GM18508 (cell line): ENCODE data around the gene RPS19BP1.
A peak's percentile ranks its signal among the peaks of the same experiment; 100 is the strongest.
"Not testable (repeated sequence)": the region's sequence is repeated elsewhere in the genome, so short reads cannot be mapped to it uniquely, and the experiment has no call there.

Experiments
- ATAC-seq: cut with Tn5 transposase; IDR thresholded peaks from one replicate; pipeline ENCODE4 v1.9.1; 2021; ENCODE audit warnings: moderate number of reproducible peaks; ENCODE audit not compliant: insufficient read depth, unreplicated experiment

RPS19BP1 gene

GRCh38 chr22:39530116-39530515 lies 2.4 kb downstream of the RPS19BP1 start:
- no peak for ATAC-seq

- no peak for ATAC-seq
Measured at GRCh38 chr22:39529487-39529851, 3.1 kb downstream of the RPS19BP1 start.

GRCh38 chr22:39528681-39529486 lies 3.7 kb downstream of the RPS19BP1 start:
- ATAC-seq, result no peak

- ATAC-seq, result no peak
Measured at GRCh38 chr22:39528080-39528661, 4.4 kb downstream of the RPS19BP1 start.

GRCh38 chr22:39527481-39527961 lies 5.0 kb downstream of the RPS19BP1 start:
- ATAC-seq, result no peak

- no peak for ATAC-seq
Measured at GRCh38 chr22:39526736-39527171, 5.8 kb downstream of the RPS19BP1 start.

DNA sequence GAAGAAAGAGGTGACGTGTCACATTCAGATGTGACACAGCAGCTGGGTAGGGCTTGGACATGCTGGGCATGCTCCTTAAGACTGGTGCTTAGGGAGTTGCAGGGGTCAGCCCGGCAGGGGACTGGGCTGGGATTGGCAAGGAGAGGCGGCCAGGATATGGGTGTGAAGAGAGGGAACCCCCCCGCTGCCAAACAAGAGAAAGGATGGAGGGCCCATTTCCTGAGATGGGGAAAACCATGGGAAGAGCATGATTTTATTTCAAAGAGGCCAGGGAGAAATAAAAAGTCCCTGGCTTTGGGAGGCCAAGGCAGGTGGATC lies 6.9 kb downstream of the RPS19BP1 start:
- no peak for ATAC-seq

DNA sequence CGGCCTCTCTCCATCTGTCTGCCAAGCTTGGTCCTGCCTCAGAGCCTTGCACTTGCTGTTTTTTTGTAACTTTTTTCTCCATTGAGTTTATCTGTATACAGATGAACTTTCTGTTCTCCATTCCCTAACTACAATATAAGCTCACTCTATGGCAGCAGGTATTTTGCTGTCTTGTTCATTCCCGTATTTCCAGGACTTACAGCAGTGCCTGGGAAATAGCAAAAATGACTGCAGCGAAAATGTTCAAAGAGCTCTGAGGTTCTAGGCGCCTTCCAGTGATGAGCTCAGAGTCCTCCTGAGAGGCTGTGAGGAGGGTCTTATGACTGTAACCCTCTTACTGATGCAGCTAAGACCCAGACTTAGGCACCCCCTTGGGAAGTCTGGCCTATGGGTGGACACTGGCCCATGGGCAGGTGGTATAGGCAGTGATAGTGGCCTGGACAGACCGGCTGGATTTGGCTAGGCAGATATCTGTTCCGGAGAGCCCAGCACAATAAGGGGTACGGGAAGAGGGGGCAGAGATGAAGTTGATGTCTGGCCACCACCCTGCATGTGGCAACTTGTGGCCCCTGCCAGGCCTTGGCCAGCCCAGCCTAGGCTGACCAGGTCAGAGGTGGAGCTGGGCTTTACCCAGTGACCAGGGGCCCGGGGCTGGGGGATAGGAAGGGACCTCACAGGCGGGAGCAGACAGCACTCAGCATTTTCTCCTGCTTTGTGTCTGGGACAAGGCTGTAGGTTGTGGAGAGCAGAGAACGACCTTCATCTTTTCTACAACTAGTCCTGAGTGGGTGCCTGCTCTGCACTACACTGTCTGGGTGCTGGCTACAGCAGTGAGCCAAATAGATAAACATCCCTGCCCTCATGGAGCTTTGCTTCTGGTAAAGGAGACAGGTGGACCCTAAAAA lies 7.5 kb downstream of the RPS19BP1 start:
- no peak for ATAC-seq

GRCh38 chr22:39524089-39524752 lies 8.3 kb downstream of the RPS19BP1 start:
- no peak for ATAC-seq

DNA sequence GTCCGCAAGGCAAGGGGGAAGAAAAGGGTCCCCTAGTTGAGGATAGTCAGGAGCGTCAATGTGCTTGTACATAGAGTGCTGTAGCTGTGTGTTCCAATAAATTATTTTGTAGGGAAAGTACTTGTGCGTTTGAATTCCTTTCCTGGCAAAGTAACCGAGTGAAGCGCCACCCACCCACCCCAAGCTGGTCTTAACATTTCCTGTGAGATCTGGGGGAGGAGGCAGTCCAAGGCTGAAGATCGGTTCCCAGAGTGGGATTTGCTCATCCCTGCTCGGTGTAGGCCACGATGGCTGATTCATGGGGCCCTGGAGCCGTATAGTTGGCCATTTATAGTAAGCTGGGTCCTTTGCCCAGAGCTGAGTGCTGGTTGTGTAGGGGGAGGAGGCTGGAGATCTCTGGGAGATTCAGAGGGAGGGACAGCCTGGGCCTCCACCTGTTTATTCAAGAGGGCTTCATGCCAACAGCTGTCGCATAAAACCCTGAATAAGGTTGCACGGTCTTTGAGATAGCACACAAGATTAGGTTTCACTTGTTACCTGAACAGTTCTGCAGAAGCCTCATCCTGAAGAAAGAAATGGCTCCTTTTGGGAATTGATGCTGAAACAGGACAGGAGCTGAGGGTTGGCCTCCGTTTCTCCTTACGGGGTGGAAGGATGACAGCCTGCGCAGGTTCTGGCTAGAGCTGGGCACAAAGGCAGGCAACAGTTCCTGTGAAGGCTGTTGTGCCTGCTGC lies 9.8 kb downstream of the RPS19BP1 start:
- ATAC-seq, result no peak

DNA sequence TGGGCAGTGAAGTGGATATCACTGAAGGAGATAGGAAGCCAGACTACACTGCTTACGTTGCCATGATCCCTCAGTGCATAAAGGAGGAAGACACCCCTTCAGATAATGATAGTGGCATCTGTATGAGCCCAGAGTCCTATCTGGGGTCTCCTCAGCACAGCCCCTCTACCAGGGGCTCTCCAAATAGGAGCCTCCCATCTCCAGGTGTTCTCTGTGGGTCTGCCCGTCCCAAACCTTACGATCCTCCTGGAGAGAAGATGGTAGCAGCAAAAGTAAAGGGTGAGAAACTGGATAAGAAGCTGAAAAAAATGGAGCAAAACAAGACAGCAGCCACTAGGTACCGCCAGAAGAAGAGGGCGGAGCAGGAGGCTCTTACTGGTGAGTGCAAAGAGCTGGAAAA lies 10.5 kb downstream of the RPS19BP1 start:
- not testable (repeated sequence) for ATAC-seq

DNA sequence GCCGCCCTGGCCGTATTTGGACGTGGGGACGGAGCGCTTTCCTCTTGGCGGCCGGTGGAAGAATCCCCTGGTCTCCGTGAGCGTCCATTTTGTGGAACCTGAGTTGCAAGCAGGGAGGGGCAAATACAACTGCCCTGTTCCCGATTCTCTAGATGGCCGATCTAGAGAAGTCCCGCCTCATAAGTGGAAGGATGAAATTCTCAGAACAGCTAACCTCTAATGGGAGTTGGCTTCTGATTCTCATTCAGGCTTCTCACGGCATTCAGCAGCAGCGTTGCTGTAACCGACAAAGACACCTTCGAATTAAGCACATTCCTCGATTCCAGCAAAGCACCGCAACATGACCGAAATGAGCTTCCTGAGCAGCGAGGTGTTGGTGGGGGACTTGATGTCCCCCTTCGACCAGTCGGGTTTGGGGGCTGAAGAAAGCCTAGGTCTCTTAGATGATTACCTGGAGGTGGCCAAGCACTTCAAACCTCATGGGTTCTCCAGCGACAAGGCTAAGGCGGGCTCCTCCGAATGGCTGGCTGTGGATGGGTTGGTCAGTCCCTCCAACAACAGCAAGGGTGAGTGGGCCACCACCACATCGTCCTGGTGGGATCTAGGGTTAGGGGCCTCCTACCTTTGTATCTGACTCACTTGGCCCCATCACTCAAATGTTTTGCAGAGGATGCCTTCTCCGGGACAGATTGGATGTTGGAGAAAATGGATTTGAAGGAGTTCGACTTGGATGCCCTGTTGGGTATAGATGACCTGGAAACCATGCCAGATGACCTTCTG lies 11.3 kb downstream of the RPS19BP1 start:
- ATAC-seq, result not testable (repeated sequence)

DNA sequence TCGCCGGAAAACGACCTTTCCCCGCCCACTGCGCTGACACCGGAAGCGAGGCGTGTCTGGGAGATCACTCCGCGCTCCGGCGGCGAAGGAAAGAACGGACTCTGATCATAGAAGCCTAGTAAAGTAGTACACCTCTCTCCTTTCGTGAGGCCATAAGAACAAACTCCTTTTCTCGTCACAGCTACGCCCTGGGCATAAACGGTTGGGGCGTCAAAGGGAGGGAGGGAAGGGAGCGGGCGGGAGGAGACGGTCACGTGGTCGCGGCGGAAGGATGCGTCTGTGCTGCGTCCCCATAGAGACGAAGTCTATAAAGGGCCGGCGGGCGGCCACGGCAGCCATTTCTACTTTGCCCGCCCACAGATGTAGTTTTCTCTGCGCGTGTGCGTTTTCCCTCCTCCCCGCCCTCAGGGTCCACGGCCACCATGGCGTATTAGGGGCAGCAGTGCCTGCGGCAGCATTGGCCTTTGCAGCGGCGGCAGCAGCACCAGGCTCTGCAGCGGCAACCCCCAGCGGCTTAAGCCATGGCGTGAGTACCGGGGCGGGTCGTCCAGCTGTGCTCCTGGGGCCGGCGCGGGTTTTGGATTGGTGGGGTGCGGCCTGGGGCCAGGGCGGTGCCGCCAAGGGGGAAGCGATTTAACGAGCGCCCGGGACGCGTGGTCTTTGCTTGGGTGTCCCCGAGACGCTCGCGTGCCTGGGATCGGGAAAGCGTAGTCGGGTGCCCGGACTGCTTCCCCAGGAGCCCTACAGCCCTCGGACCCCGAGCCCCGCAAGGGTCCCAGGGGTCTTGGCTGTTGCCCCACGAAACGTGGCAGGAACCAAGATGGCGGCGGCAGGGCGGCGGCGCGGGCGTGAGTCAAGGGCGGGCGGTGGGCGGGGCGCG lies 12.1 kb downstream of the RPS19BP1 start, which contains the start of gene ATF4:
Gene ATF4 (plus strand): TSS at position 337 of the 880 bp plus-strand sequence. CDS start 884 bp downstream, outside the sequence.
- peak; percentile 19 for ATAC-seq

GRCh38 chr22:39519681-39520225 lies 12.8 kb downstream of the RPS19BP1 start:
- peak; percentile 63 for ATAC-seq

DNA sequence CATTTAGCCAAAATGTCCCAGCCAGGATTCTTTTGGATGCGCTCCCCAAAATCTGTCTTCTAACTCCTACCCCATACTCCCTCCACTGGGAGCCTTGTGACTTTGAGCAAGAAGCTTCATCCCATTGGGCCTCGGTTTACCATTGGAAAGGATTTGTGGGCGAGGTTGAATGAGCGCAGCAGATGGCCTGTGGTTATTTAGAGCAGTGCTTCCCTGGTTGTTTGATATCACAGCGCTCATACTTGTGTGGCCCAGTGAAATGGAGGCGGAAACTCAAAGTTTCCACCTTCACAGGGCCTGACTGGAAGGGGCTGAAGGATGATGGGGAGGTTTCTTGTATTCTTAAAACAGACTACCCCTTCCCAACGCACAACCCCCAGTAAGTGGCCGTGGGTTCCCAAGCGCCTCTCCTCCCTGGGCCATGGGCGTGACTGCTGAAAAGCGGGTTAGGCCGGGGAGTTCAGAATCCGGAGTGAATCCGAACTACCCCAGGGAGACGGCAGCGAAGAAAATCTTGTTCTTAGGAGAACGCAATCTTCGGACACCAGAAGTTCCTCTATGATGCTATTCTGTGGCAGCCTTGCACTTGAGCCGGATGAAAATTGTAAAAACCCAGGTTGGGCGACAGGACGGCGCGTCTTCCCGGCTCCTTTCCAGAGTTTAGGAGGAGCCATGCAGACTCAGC lies 13.4 kb downstream of the RPS19BP1 start:
- ATAC-seq, result no peak

GRCh38 chr22:39518144-39518786 lies 14.3 kb downstream of the RPS19BP1 start:
- no peak for ATAC-seq

GRCh38 chr22:39517470-39517869 lies 15.1 kb downstream of the RPS19BP1 start:
- no peak for ATAC-seq
